Fibroblast of gingiva (primary cell): ENCODE results near the gene CD79A.
"Not testable (repeated sequence)": the region's sequence is repeated elsewhere in the genome, so short reads cannot be mapped to it uniquely, and the experiment has no call there.

Experiments used
- DNase-seq: peaks from one replicate; pipeline ENCODE4 v3.0.0-alpha.2; 2011; ENCODE audit warnings: low read depth

The CD79A gene

GRCh38 chr19:41905273-41906002 lies 28.4 kb downstream of the CD79A start:
- no peak for DNase-seq

- no peak for DNase-seq
These were observed 29.2 kb downstream of the CD79A start for GRCh38 chr19:41906271-41906670.

- no peak for DNase-seq
These were observed 30.0 kb downstream of the CD79A start for GRCh38 chr19:41906916-41907680.

- DNase-seq: no peak
These were observed 31.0 kb downstream of the CD79A start for GRCh38 chr19:41907994-41908615.

GRCh38 chr19:41908724-41909464 lies 31.8 kb downstream of the CD79A start:
- no peak for DNase-seq

GRCh38 chr19:41909706-41910105 lies 32.6 kb downstream of the CD79A start:
- no peak for DNase-seq

GRCh38 chr19:41910240-41910991 lies 33.3 kb downstream of the CD79A start:
- no peak for DNase-seq

GRCh38 chr19:41910992-41911888 lies 34.2 kb downstream of the CD79A start:
- no peak for DNase-seq

GRCh38 chr19:41911889-41912731 lies 35.0 kb downstream of the CD79A start:
- no peak for DNase-seq

GRCh38 chr19:41912899-41913537 lies 35.9 kb downstream of the CD79A start:
- no peak for DNase-seq

GRCh38 chr19:41913538-41914423 lies 36.7 kb downstream of the CD79A start:
- no peak for DNase-seq

GRCh38 chr19:41914424-41914834 lies 37.4 kb downstream of the CD79A start:
- DNase-seq: not testable (repeated sequence)

GRCh38 chr19:41915021-41915775 lies 38.1 kb downstream of the CD79A start:
- DNase-seq: no peak

GRCh38 chr19:41915776-41916414 lies 38.8 kb downstream of the CD79A start:
- DNase-seq: no peak

GRCh38 chr19:41917676-41918075 lies 40.6 kb downstream of the CD79A start:
- no peak for DNase-seq

- DNase-seq: no peak
These were observed 41.0 kb downstream of the CD79A start for GRCh38 chr19:41918095-41918494.
